Stimulated activated naive B cell treated with anti-CD40 and anti-IgM and Interleukin-4, amounts not matched to agents 10 μg/mL and 1 μg/mL and 100 μg/mL, for 72 hours (primary cell): ENCODE data around the gene RFTN1.
"Not testable (repeated sequence)": the region's sequence is repeated elsewhere in the genome, so short reads cannot be mapped to it uniquely, and the experiment has no call there.

Source experiments
- ATAC-seq, 2 donors: fragments of 150-1000 bp; cut with Tn5 transposase; replicated peaks; 2 replicates each; pipeline ENCODE4 v1.10.0; 2021; ENCODE audit warnings: moderate library complexity in 1 of 2
- DNase-seq: peaks from one replicate; pipeline ENCODE4 v3.0.0; 2021
- H3K27ac Mint-ChIP-seq: one replicate; pipeline ENCODE4 v1.8.0; 2022; ENCODE audit warnings: mild to moderate bottlenecking, mixed read lengths
- H3K27me3 Mint-ChIP-seq, 2 donors: one replicate each; pipeline ENCODE4 v1.8.0; 2022; ENCODE audit warnings: mixed read lengths in 2 of 2
- H3K36me3 Mint-ChIP-seq, 2 donors: one replicate each; pipeline ENCODE4 v1.8.0; 2022; ENCODE audit warnings: mixed read lengths in 2 of 2, mild to moderate bottlenecking in 1 of 2
- H3K4me1 Mint-ChIP-seq, 2 donors: one replicate each; pipeline ENCODE4 v1.8.0; 2022; ENCODE audit warnings: mixed read lengths in 2 of 2, mild to moderate bottlenecking in 1 of 2
- H3K4me3 Mint-ChIP-seq, 2 donors: one replicate each; pipeline ENCODE4 v1.8.0; 2022; ENCODE audit warnings: mild to moderate bottlenecking in 2 of 2, mixed read lengths in 2 of 2, moderate library complexity in 1 of 2
- H3K9me3 Mint-ChIP-seq, 2 donors: one replicate each; pipeline ENCODE4 v1.8.0; 2022; ENCODE audit warnings: mixed read lengths in 2 of 2, mild to moderate bottlenecking in 1 of 2

The RFTN1 gene

DNA sequence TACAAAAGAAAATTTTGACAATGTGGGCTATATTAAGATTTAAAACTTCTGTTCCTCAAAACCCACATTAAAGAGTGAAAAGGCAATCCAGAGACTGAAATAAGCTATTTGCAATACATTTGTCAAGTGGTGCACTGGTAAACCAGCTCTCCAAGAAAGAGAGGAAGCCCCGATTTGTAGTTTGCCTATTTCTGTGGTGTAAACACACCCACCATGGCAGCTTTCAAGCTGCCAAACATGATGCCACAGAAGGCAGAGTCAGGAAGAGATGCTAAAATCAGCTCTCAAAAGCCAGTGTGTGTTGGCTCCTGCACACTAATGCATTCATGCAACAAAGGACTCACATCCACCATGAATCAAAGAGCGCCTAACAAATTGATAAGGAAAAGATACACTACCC, 17.5 kb downstream of the RFTN1 start:
- Mint-ChIP-seq H3K9me3 (no peaks in the 10 kb centered on the region), H3K4me1 (peaks cover 58 to 83% of the 10 kb centered on the region in 2 donors), H3K4me3 (peak overlapping the region; percentile 27 to 64), H3K27ac (peak overlapping the region; percentile 60), H3K27me3 (no peaks in the 10 kb centered on the region), H3K36me3 (peaks cover 67 to 96% of the 10 kb centered on the region in 2 donors)
- ATAC-seq (peak; percentile 30 to 38), DNase-seq (no peak)

DNA sequence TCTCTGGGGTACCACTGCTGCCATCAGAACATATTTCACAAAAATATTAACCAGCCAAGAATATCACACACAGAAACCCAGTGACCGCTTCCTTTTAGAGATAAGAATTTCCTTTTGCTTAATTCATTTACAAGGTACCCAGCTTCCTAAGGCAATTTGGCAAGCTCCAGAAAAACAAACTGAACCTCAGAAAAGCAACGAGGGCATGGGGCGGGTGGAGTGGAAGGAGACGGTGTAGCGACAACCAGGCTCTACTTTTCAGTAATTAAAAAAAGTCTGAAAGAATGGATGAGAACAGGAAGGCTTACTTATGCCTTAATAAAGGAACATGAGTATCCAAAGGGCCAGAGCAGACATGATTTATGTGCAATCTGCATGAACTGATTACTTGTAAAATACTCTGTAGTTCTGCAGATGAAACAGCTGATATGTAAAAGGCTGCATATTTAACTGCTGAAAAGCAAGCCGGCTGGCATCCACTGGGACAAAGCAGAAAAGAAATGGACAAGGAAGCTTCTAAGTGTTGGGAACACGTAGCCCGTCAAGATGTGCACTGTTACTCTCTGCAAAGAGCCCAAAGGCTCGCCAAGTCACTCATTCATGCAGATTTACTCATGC, 18.6 kb downstream of the RFTN1 start:
- peak overlapping the region in 1 of 2 donors; percentile 29 for H3K4me3 Mint-ChIP-seq
- peaks cover 66 to 94% of the 10 kb centered on the region in 2 donors for H3K36me3 Mint-ChIP-seq
- no peak for DNase-seq
- H3K27ac Mint-ChIP-seq, result peak overlapping the region; percentile 86
- no peaks in the 10 kb centered on the region for H3K9me3 Mint-ChIP-seq
- H3K27me3 Mint-ChIP-seq, result no peaks in the 10 kb centered on the region
- ATAC-seq, result no peak
- peaks cover 57 to 81% of the 10 kb centered on the region in 2 donors for H3K4me1 Mint-ChIP-seq

GRCh38 chr3:16494094-16494493, 19.4 kb downstream of the RFTN1 start:
- ATAC-seq (no peak), DNase-seq (no peak)
- Mint-ChIP-seq H3K27ac (peak overlapping the region; percentile 86), H3K4me1 (peaks cover 61 to 81% of the 10 kb centered on the region in 2 donors), H3K27me3 (no peaks in the 10 kb centered on the region), H3K9me3 (no peaks in the 10 kb centered on the region), H3K36me3 (peaks cover 70 to 95% of the 10 kb centered on the region in 2 donors), H3K4me3 (no peak overlapping the region)

DNA sequence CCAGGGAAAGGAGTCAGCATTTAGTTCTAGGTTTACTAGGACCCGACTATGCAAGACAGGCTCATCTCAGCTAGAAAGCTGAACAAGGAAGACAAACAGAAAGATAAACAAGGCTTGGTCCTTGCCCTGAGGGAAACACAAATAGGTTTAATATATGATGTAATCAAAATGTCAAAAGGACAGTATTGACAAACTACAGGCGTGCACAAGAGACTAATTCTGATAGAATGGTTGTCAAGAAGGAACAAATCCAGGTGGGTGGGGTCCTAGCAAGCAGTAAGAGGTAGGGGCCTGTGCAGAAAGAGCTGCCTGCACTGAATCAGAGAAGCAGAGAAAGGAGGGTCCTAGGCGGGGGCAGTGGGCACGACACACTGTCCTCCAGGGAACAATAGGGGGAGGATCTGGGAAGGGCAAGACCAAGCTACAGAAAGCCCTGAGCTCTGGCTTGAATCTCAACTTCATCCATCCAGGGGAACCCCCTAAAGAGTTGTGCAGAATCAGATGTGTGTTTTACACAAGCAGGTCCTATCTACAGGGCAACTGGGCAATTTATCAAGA, 23.4 kb downstream of the RFTN1 start:
- peaks cover 1 to 3% of the 10 kb centered on the region in 2 donors for H3K9me3 Mint-ChIP-seq
- peak overlapping the region; percentile 52 for H3K27ac Mint-ChIP-seq
- DNase-seq (no peak), ATAC-seq (no peak)
- no peak overlapping the region for H3K4me3 Mint-ChIP-seq
- H3K36me3 Mint-ChIP-seq, result peaks cover 71 to 88% of the 10 kb centered on the region in 2 donors
- H3K4me1 Mint-ChIP-seq, result peaks cover 42 to 73% of the 10 kb centered on the region in 2 donors
- no peaks in the 10 kb centered on the region for H3K27me3 Mint-ChIP-seq

DNA sequence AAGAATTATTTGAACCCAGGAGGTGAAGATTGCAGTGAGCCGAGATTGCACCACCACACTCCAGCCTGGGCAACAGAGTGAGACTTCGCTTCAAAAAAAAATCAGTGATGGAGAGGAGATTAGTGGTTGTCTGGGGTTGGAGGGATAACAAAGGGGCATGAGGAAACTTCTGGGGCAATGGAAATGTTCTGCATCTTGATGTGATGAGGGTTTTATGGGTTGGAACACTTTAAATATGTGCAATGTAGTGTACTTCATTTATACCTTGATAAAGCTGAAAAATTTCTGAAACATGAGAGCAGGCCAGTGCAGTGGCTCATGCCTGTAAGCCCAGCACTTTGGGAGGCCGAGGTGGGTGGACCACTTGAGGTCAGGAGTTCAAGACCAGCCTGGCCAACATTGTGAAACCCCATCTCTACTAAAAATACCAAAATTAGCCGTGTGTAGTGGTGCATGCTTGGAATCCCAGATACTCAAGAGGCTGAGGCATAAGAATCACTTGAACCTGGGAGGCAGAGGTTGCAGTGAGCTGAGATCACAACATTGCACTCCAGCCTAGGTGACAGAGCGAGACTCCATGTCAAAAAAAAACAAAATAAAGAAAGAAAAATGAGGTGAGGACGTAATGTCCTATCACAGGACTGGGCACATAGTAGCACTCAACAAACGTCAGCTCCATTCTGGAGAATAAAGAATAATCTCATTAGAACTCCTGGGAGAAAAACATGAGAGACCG, 24.0 kb downstream of the RFTN1 start:
- H3K4me3 Mint-ChIP-seq, ATAC-seq, DNase-seq, H3K9me3 Mint-ChIP-seq, H3K27me3 Mint-ChIP-seq: not testable (repeated sequence)
- Mint-ChIP-seq H3K36me3 (peaks cover 69 to 86% of the 10 kb centered on the region in 2 donors), H3K27ac (peak overlapping the region; percentile 52), H3K4me1 (peaks cover 40 to 73% of the 10 kb centered on the region in 2 donors)

GRCh38 chr3:16488637-16489036, 24.9 kb downstream of the RFTN1 start:
- no peaks in the 10 kb centered on the region for H3K27me3 Mint-ChIP-seq

DNA sequence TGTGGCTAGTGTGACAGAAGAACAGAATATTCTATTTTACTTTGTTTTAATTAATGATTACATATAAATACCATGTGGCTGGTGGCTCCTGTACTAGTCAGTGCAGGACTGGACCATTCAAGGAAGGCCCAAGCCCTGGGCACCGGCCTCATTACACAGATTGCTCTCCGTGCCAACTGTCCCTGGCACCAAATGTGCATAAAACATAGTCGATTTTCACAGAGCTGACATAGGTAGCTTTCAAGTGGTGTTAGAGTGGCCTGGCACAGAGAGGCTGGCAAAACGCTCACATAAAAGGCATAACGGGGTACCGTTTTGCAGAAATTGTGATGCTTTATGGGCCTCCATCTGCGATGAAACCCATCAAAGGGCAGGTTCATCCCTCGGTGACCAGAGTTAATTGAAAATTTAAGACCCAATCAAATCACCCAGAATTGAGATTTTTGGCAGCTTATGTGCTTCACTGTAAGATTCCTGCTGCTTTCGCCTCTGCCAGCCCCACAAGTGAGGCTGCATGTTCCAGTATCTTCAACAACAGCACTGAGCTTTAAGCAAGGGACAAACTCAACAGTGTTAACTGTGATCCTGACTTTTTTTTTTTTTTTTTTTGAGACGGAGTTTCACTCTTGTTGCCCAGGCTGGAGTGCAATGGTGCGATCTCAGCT, 25.9 kb downstream of the RFTN1 start:
- ATAC-seq (no peak), DNase-seq (no peak)
- H3K27ac Mint-ChIP-seq, result no peak overlapping the region
- no peaks in the 10 kb centered on the region for H3K27me3 Mint-ChIP-seq
- no peak overlapping the region for H3K4me3 Mint-ChIP-seq
- peaks cover 1 to 3% of the 10 kb centered on the region in 2 donors for H3K9me3 Mint-ChIP-seq
- peaks cover 80 to 87% of the 10 kb centered on the region in 2 donors for H3K36me3 Mint-ChIP-seq
- H3K4me1 Mint-ChIP-seq, result peaks cover 50 to 86% of the 10 kb centered on the region in 2 donors

More at GRCh38 chr3:16488637-16489036, 24.9 kb downstream of the RFTN1 start:
- H3K9me3 Mint-ChIP-seq, result peaks cover 1 to 3% of the 10 kb centered on the region in 2 donors
- H3K4me1 Mint-ChIP-seq, result peaks cover 43 to 79% of the 10 kb centered on the region in 2 donors
- peaks cover 73 to 85% of the 10 kb centered on the region in 2 donors for H3K36me3 Mint-ChIP-seq
- no peak overlapping the region for H3K27ac Mint-ChIP-seq
- H3K4me3 Mint-ChIP-seq, result no peak overlapping the region
- no peak for DNase-seq
- ATAC-seq, result no peak

DNA sequence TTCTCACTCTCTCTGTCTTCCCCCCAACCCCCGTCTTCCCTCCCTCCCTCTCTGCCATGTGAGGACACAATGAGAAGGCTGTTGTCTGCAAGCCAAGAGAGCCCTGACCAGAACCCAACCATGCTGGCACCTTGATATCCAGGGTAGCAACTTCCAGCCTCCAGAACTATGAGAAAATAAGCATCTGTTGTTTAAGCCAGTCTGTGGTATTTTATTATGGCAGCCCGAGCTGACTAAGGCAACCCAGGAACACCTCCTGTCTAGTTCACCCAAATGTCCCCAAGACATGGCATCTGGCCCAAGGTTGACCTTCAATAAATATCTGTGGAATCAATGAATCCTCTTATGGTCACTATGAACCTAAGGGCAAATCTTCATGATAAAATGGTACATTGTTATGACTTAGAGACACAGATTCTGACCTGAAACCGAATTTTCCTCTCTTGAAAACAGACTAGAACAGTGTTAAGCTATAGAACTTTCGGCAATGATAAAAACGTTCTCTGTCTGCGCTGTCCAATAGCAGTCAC, 26.5 kb downstream of the RFTN1 start:
- no peak for ATAC-seq
- DNase-seq, result no peak
- H3K27ac Mint-ChIP-seq, result peak overlapping the region; percentile 76
- H3K9me3 Mint-ChIP-seq, result peaks cover 1 to 3% of the 10 kb centered on the region in 2 donors
- peaks cover 55 to 88% of the 10 kb centered on the region in 2 donors for H3K4me1 Mint-ChIP-seq
- peaks cover 83 to 87% of the 10 kb centered on the region in 2 donors for H3K36me3 Mint-ChIP-seq
- no peaks in the 10 kb centered on the region for H3K27me3 Mint-ChIP-seq
- no peak overlapping the region for H3K4me3 Mint-ChIP-seq

GRCh38 chr3:16486201-16486600, 27.3 kb downstream of the RFTN1 start:
- Mint-ChIP-seq H3K4me1 (peaks cover 57 to 89% of the 10 kb centered on the region in 2 donors), H3K36me3 (peaks cover 82 to 87% of the 10 kb centered on the region in 2 donors), H3K27me3 (no peaks in the 10 kb centered on the region), H3K27ac (peak overlapping the region; percentile 42), H3K9me3 (peaks cover 1 to 3% of the 10 kb centered on the region in 2 donors), H3K4me3 (peak overlapping the region; percentile 18 to 41)
- DNase-seq (no peak), ATAC-seq (no peak)

GRCh38 chr3:16485395-16485992, 28.0 kb downstream of the RFTN1 start:
- Mint-ChIP-seq H3K36me3 (peaks cover 78 to 86% of the 10 kb centered on the region in 2 donors), H3K27me3 (no peaks in the 10 kb centered on the region), H3K4me1 (peaks cover 55 to 90% of the 10 kb centered on the region in 2 donors), H3K27ac (peak overlapping the region; percentile 75), H3K9me3 (peaks cover 1 to 3% of the 10 kb centered on the region in 2 donors), H3K4me3 (no peak overlapping the region)
- no peak for DNase-seq
- no peak for ATAC-seq

- DNase-seq (no peak), ATAC-seq (no peak)
- Mint-ChIP-seq H3K4me3 (no peak overlapping the region), H3K27me3 (no peaks in the 10 kb centered on the region), H3K36me3 (peaks cover 78 to 87% of the 10 kb centered on the region in 2 donors), H3K4me1 (peaks cover 52 to 91% of the 10 kb centered on the region in 2 donors), H3K9me3 (peaks cover 1 to 3% of the 10 kb centered on the region in 2 donors), H3K27ac (peak overlapping the region; percentile 75)
Observed at GRCh38 chr3:16484984-16485383, 28.5 kb downstream of the RFTN1 start.

DNA sequence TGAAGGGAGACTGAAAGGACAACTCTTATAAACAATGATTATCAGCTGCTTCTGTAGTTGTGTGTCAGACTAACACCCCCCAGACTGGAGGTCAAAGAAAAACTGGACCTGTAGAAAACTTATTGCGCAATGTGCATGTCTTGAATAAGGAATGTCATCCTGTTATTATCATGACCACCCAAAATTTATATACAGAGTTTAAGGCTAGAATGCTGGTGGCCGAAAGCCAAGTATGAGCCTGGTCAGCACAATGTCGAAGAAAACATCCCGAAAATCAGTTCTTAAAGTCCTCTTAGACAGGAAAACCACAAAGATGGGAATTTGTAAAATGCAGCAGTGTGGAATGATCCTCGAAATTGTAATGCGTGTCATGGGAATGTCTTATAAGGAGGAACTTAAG, 29.3 kb downstream of the RFTN1 start:
- no peak for ATAC-seq
- H3K27me3 Mint-ChIP-seq, result no peaks in the 10 kb centered on the region
- no peak for DNase-seq
- H3K4me1 Mint-ChIP-seq, result peaks cover 50 to 85% of the 10 kb centered on the region in 2 donors
- H3K36me3 Mint-ChIP-seq, result peaks cover 76 to 87% of the 10 kb centered on the region in 2 donors
- peak overlapping the region; percentile 93 for H3K27ac Mint-ChIP-seq
- H3K9me3 Mint-ChIP-seq, result peaks cover 1 to 3% of the 10 kb centered on the region in 2 donors
- no peak overlapping the region for H3K4me3 Mint-ChIP-seq

DNA sequence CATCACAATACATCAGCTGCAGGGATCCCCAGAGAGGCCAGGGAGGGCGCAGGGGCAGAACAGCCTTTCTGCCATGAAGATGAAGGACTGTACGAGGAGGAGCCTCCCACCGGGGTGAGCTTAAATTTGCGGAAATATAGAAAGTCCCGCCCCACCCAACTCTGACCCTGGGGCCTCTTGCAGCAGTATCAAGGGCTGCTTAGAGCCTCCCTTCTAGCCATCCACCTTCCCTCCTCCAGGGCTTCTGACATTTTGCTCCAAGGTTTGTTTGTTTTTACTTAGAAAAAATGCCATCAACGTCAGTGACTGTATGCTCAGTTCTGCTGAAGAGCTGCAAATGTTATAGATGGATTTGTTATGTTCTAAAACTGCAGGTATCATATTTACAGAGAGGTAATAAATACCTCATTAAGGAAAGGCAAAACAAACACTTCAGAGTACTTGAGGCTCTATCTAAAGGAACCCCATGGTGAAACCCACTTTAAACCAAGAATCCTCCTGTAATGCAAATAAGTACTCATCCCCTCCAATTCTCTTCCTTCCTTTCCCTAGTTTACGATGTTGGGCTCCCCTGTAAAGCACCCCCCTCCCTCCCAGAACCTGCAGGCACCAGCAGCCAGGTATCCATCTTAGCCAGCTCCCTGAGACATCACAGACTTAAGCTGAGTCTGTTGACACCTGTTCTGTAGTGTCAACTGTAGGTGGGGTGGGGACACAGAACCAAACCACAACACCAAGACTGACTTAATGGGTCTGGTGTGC, 30.5 kb downstream of the RFTN1 start:
- ATAC-seq (peak; percentile 86 to 90), DNase-seq (peak; percentile 46)
- H3K27me3 Mint-ChIP-seq, result no peaks in the 10 kb centered on the region
- peaks cover 1 to 3% of the 10 kb centered on the region in 2 donors for H3K9me3 Mint-ChIP-seq
- peak overlapping the region; percentile 93 for H3K27ac Mint-ChIP-seq
- H3K4me3 Mint-ChIP-seq, result peak overlapping the region; percentile 68
- peaks cover 73 to 86% of the 10 kb centered on the region in 2 donors for H3K36me3 Mint-ChIP-seq
- peaks cover 50 to 81% of the 10 kb centered on the region in 2 donors for H3K4me1 Mint-ChIP-seq
